KMS-11 (cell line): ENCODE data around the gene CLEC18C.
"Not testable (repeated sequence)": the region's sequence is repeated elsewhere in the genome, so short reads cannot be mapped to it uniquely, and the experiment has no call there.

Source experiments
- H2AFZ ChIP-seq: fragments of 200-600 bp; sonication (generic); 2 replicates; pipeline ENCODE4 v1.6.1; 2016; ENCODE audit warnings: antibody characterized with exemption, mixed run types, low read depth
- H3K27ac ChIP-seq: fragments of 200-600 bp; sonication (generic); 2 replicates; pipeline ENCODE4 v1.6.1; 2016; ENCODE audit warnings: mild to moderate bottlenecking, mixed run types
- H3K27me3 ChIP-seq: fragments of 200-600 bp; sonication (generic); 2 replicates; pipeline ENCODE4 v1.6.1; 2017; ENCODE audit warnings: mild to moderate bottlenecking, low read depth, mixed run types, moderate library complexity; ENCODE audit not compliant: insufficient read depth
- H3K36me3 ChIP-seq: fragments of 200-600 bp; sonication (generic); 2 replicates; pipeline ENCODE4 v1.6.1; 2017; ENCODE audit warnings: mild to moderate bottlenecking, mixed run types; ENCODE audit not compliant: insufficient read depth
- H3K4me1 ChIP-seq: fragments of 200-600 bp; sonication (generic); 2 replicates; pipeline ENCODE4 v1.6.1; 2016; ENCODE audit warnings: mild to moderate bottlenecking, low read depth, mixed run types; ENCODE audit not compliant: poor library complexity, severe bottlenecking
- H3K4me2 ChIP-seq: fragments of 200-600 bp; sonication (generic); 2 replicates; pipeline ENCODE4 v1.7.0; 2016; ENCODE audit warnings: mild to moderate bottlenecking, mixed run types
- H3K4me3 ChIP-seq: fragments of 200-600 bp; sonication (generic); IDR thresholded peaks from 2 replicates; pipeline ENCODE4 v1.6.1; 2017; ENCODE audit warnings: low read depth, low read length, mixed read lengths; ENCODE audit not compliant: insufficient read depth
- H3K79me2 ChIP-seq: fragments of 200-600 bp; sonication (generic); 2 replicates; pipeline ENCODE4 v1.6.1; 2016; ENCODE audit warnings: low read depth, mixed run types; ENCODE audit not compliant: insufficient read depth
- H3K9ac ChIP-seq: fragments of 200-600 bp; sonication (generic); 2 replicates; pipeline ENCODE4 v1.6.1; 2016; ENCODE audit warnings: mild to moderate bottlenecking, mixed run types
- H4K20me1 ChIP-seq: fragments of 200-600 bp; sonication (generic); 2 replicates; pipeline ENCODE4 v1.6.1; 2016; ENCODE audit warnings: mild to moderate bottlenecking, mixed run types; ENCODE audit not compliant: insufficient read depth
- TF ChIP-seq, protein P1 (sequence below): fragments of 200-600 bp; sonication (generic); conservative IDR thresholded peaks from 2 replicates; pipeline ENCODE4 v1.6.1; 2017; ENCODE audit warnings: low read depth, mild to moderate bottlenecking, antibody characterized with exemption, low read length, moderate library complexity, mixed read lengths

The CLEC18C gene

DNA sequence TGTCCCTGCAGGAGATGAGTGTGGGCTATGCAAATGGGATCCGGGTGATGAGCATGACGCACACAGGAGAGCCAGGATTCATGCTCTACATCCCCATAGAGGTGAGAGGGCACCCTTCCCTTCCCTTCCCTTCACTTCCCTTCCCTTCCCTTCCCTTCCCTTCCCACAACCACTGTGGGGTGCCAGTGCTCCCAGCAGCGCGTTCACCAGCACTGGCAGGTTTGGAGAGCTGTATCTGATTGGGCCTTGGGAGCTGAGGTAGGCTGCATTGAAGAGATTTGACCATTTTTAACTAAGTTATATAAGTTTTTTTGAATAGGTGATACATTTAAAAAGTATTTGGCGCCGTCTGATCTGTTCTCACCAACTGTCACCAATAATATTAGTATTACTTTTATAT, 25.1 kb upstream of the CLEC18C start:
- not testable (repeated sequence) for H3K9ac ChIP-seq, H3K4me2 ChIP-seq, H3K36me3 ChIP-seq, H3K79me2 ChIP-seq, H2AFZ ChIP-seq, H3K4me3 ChIP-seq, H4K20me1 ChIP-seq, H3K4me1 ChIP-seq, H3K27ac ChIP-seq, H3K27me3 ChIP-seq

DNA sequence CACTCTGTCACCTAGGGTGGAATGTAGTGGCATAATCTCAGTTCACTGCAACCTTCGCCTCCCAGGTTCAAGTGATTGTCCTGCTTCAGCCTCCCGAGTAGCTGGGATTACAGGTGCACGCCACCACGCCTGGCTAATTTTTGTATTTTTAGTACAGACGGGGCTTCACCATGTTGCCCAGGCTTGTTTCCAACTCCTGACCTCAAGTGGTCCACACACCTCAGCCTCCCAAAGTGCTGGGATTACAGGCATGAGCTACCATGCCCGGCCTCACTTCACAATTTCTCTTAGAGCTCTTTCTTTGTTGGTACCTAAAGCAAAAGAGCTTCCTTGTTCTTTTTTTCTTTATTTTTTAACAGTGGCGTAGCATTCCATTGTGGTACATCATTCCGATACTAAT, 24.3 kb upstream of the CLEC18C start:
- not testable (repeated sequence) for H3K27me3 ChIP-seq, H3K4me3 ChIP-seq, H4K20me1 ChIP-seq, H2AFZ ChIP-seq, H3K4me2 ChIP-seq, H3K4me1 ChIP-seq, H3K27ac ChIP-seq, H3K79me2 ChIP-seq, H3K9ac ChIP-seq, H3K36me3 ChIP-seq

DNA sequence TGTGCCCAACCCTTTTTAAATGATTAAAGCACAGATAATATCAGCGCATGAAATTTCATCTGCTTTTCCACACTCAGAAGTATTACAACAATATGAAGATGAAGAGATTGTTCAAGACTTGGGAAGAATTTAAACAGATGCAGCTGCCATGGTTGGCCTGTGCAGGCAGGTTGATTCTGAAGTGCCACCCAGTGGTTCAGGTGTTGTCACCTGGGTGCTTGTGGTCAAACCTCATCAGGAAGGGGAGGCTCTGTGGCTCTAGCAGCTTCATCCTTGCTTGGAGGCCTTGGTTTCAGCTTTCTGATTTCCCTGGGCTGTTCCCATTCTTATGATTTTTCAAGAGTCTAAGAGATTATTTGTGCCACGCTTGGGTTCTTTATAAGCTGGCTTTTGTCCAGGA, 22.2 kb upstream of the CLEC18C start:
- H3K27ac ChIP-seq, result no peak overlapping the region
- H3K9ac ChIP-seq, result no peak overlapping the region
- H2AFZ ChIP-seq, result no peak overlapping the region
- no peak overlapping the region for H3K4me2 ChIP-seq
- no peaks in the 10 kb centered on the region for H3K79me2 ChIP-seq
- no peaks in the 10 kb centered on the region for H3K4me1 ChIP-seq
- H4K20me1 ChIP-seq, result no peaks in the 10 kb centered on the region
- peaks cover 3% of the 10 kb centered on the region; the same call in 1 of the 2 replicates for H3K36me3 ChIP-seq
- TF ChIP-seq, protein P1, sequence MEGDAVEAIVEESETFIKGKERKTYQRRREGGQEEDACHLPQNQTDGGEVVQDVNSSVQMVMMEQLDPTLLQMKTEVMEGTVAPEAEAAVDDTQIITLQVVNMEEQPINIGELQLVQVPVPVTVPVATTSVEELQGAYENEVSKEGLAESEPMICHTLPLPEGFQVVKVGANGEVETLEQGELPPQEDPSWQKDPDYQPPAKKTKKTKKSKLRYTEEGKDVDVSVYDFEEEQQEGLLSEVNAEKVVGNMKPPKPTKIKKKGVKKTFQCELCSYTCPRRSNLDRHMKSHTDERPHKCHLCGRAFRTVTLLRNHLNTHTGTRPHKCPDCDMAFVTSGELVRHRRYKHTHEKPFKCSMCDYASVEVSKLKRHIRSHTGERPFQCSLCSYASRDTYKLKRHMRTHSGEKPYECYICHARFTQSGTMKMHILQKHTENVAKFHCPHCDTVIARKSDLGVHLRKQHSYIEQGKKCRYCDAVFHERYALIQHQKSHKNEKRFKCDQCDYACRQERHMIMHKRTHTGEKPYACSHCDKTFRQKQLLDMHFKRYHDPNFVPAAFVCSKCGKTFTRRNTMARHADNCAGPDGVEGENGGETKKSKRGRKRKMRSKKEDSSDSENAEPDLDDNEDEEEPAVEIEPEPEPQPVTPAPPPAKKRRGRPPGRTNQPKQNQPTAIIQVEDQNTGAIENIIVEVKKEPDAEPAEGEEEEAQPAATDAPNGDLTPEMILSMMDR, result no peak
- no peak overlapping the region for H3K4me3 ChIP-seq
- no peaks in the 10 kb centered on the region for H3K27me3 ChIP-seq

DNA sequence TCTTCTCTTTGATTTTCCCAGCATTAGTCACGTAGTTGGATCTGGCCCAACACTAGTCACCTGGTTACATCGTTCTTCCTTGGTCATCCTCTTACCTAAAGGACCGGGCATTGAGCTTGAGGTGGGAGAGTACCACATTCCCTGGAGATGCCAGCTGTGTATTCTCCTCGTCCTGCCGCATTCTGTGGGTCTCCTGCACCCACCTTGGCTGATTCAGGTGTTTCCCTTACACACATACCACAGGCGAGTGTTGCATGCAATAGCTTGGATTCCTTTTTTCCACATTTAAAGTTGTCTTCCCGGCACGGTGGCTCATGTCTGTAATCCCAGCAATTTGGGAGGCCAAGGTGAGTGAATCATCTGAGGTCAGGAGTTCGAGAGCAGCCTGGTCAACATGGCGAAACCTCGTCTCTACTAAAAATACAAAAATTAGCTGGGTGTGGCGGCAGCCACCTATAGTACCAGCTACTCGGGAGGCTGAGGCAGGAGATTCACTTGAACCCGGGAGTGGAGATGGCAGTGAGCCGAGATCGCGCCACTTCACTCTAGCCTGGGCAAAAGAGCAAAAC, 21.6 kb upstream of the CLEC18C start:
- Histone ChIP-seq H3K27me3 (no peaks in the 10 kb centered on the region), H3K27ac (no peak overlapping the region), H3K4me3 (no peak overlapping the region), H3K4me1 (no peaks in the 10 kb centered on the region), H2AFZ (no peak overlapping the region), H3K4me2 (no peak overlapping the region), H3K36me3 (peaks cover 3% of the 10 kb centered on the region; the same call in 1 of the 2 replicates), H4K20me1 (no peaks in the 10 kb centered on the region), H3K9ac (no peak overlapping the region), H3K79me2 (no peaks in the 10 kb centered on the region)
- TF ChIP-seq, protein P1, result no peak

DNA sequence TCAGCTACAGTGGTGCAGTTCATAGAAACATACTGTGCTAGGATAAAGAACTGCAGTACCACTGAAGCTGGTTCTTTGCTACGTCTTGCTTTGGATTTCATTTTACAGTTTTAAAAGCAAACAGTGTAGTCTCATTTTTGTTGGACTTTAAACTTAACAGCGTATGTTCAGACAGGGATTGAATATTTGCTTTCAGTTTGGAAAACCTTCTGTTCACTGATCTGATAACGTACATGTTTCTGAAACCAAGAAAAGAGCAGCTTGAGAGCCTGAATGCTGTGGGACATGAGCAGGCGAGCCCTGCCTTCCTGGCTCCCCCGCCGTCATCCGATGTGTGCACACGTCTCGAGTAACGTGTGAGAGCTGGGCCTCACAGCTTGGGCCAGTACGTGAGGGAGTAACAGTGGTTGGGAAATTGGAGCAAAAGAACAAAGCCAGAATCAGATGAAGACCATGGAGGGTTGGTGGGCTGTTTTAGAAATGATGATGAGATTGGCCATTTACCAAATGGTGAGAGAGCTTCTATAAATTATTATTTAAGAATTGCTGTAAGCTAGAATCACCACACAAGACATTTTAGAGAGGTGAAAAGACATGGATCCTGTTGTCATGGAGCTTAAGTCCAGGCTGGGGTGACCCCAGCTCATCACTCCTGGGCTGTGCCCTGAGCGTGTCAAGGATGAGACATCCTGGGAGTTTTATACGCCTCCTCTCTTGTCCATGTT, 20.8 kb upstream of the CLEC18C start:
- TF ChIP-seq, protein P1, result no peak
- H2AFZ ChIP-seq, result no peak overlapping the region
- no peaks in the 10 kb centered on the region for H3K27me3 ChIP-seq
- no peaks in the 10 kb centered on the region for H4K20me1 ChIP-seq
- H3K4me1 ChIP-seq, result no peaks in the 10 kb centered on the region
- H3K4me3 ChIP-seq, result no peak overlapping the region
- H3K79me2 ChIP-seq, result no peaks in the 10 kb centered on the region
- no peak overlapping the region for H3K27ac ChIP-seq
- no peak overlapping the region for H3K9ac ChIP-seq
- no peak overlapping the region for H3K4me2 ChIP-seq
- peaks cover 3% of the 10 kb centered on the region; the same call in 1 of the 2 replicates for H3K36me3 ChIP-seq

DNA sequence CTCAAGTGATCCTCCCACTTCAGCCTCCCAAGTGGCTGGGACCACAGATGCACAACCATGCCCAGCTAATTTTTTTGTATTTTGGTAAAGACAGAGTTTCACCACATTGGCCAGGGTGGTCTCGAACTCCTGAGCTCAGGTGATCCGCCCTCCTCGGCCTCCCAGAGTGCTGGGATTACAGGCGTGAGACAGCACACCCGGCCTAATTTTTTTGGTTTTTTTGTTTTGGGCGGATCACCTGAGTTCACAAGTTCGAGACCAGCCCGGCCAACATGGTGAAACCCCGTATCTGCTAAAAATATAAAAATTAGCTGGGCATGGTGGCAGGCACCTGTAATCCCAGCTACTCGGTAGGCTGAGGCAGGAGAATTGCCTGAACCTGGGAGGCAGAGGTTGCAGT, 18.9 kb upstream of the CLEC18C start:
- H3K79me2 ChIP-seq, H3K4me2 ChIP-seq, H3K9ac ChIP-seq, H3K4me3 ChIP-seq, H3K4me1 ChIP-seq, H3K36me3 ChIP-seq, H4K20me1 ChIP-seq, H3K27me3 ChIP-seq, H2AFZ ChIP-seq, H3K27ac ChIP-seq: not testable (repeated sequence)
